ENCODE data around the gene NXF2B.
A peak's percentile ranks its signal among the peaks of the same experiment; 100 is the strongest.
"Not testable (repeated sequence)": the region's sequence is repeated elsewhere in the genome, so short reads cannot be mapped to it uniquely, and the experiment has no call there.

NXF2B gene, protein sequence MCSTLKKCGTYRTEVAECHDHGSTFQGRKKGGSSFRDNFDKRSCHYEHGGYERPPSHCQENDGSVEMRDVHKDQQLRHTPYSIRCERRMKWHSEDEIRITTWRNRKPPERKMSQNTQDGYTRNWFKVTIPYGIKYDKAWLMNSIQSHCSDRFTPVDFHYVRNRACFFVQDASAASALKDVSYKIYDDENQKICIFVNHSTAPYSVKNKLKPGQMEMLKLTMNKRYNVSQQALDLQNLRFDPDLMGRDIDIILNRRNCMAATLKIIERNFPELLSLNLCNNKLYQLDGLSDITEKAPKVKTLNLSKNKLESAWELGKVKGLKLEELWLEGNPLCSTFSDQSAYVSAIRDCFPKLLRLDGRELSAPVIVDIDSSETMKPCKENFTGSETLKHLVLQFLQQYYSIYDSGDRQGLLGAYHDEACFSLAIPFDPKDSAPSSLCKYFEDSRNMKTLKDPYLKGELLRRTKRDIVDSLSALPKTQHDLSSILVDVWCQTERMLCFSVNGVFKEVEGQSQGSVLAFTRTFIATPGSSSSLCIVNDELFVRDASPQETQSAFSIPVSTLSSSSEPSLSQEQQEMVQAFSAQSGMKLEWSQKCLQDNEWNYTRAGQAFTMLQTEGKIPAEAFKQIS

GRCh38 chrX:102439908-102440307 is at the start of gene NXF2B:
Gene NXF2B, minus strand, starts transcription at chrX:102440008. Its CDS starts 59,972 bp downstream, at chrX:102380036.
- DNase-seq (ENCODE audit: low read depth in 3 of 3, low spot score in 1 of 3) = not testable (repeated sequence)

DNA sequence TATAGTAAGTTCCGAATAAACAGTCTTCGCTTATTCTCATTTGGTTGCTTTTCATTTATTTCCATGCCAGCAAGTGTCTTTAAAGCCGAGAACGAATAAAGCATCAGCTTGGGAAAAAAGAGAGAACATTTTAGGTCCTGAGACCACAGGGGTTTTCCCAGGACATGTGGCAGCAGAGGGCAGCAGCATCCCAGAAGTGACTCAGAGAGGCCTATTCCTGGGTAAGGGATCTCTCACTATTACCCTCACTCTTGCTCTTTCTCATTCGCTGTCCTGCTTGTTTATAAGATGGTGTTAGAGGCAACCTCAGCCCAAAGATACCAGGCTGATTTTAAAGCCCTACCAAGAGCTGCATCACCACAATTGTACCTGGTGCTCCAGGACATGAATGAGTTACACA is 39.0 kb upstream of the NXF2B start:
- DNase-seq (ENCODE audit: low read depth in 3 of 3, low spot score in 1 of 3) = not testable (repeated sequence)

- DNase-seq (ENCODE audit: low read depth in 3 of 3, low spot score in 1 of 3) = not testable (repeated sequence)
Observed at GRCh38 chrX:102471762-102472220, 32.0 kb upstream of the NXF2B start, which contains the start of gene TCP11X2. Gene TCP11X2, minus strand, starts transcription at chrX:102471812.

GRCh38 chrX:102470215-102470614 is 30.4 kb upstream of the NXF2B start:
- DNase-seq (ENCODE audit: low read depth in 3 of 3, low spot score in 1 of 3) = not testable (repeated sequence)

GRCh38 chrX:102458615-102459014 is 18.8 kb upstream of the NXF2B start:
- DNase-seq (ENCODE audit: low read depth in 3 of 3, low spot score in 1 of 3) = not testable (repeated sequence)

GRCh38 chrX:102414493-102414892 is 25.3 kb downstream of the NXF2B start:
- not testable (repeated sequence) for DNase-seq (ENCODE audit: low read depth in 3 of 3, low spot score in 1 of 3)

DNA sequence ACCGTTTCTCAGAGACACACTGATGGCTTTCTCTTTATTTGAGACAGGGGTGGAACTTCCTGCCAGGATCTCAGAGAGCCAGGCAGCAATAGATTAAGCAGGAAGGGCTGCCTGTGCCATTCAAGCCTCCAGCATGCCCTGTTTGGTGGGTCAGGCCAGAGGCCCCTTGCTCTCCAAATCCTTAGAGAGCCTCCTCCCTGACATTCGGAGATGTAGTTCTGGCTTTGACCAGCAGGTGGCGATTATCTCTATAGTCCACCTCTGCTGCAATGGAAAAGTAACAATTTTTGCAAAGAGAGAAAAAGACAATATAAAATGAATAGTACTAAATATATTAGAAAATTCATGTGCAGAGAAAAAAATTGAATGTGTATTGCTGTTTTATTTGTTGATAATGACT is 93.9 kb downstream of the NXF2B start:
- DNase-seq (ENCODE audit: low read depth in 3 of 3, low spot score in 1 of 3) = peak in 2 of 3 donors; percentile 42 to 54

- no peak for DNase-seq (ENCODE audit: low read depth in 3 of 3, low spot score in 1 of 3)
Observed at GRCh38 chrX:102341867-102342266, 97.9 kb downstream of the NXF2B start.

GRCh38 chrX:102339312-102340298 is 100.2 kb downstream of the NXF2B start:
- DNase-seq (ENCODE audit: low read depth in 3 of 3, low spot score in 1 of 3) = no peak

- DNase-seq (ENCODE audit: low read depth in 3 of 3, low spot score in 1 of 3) = no peak
Observed at GRCh38 chrX:102338162-102338561, 101.6 kb downstream of the NXF2B start.

All from stimulated activated CD4-positive, alpha-beta T cell treated with anti-CD3 and anti-CD28 coated beads, TNF-alpha, amount 100 ng/mL, for 1 hour (primary cell).